HG02970 (cell line): ENCODE results near the gene EGF.

Source experiments
- ATAC-seq: cut with Tn5 transposase; IDR thresholded peaks from one replicate; pipeline ENCODE4 v1.9.1; 2021; ENCODE audit warnings: mild to moderate bottlenecking, moderate library complexity, moderate number of reproducible peaks; ENCODE audit not compliant: unreplicated experiment, low FRiP score

The EGF gene

GRCh38 chr4:109953556-109953955, 40.9 kb downstream of the EGF start:
- no peak for ATAC-seq

- ATAC-seq: no peak
Measured at GRCh38 chr4:109955146-109955545, 42.5 kb downstream of the EGF start.

GRCh38 chr4:109957227-109957626, 44.5 kb downstream of the EGF start:
- ATAC-seq: no peak

GRCh38 chr4:109959195-109959594, 46.5 kb downstream of the EGF start:
- ATAC-seq: no peak

- ATAC-seq: no peak
Measured at GRCh38 chr4:109962401-109962800, 49.7 kb downstream of the EGF start.

- ATAC-seq: no peak
Measured at GRCh38 chr4:109966891-109967481, 54.3 kb downstream of the EGF start.

GRCh38 chr4:109967798-109968520, 55.3 kb downstream of the EGF start:
- ATAC-seq: no peak

- no peak for ATAC-seq
Measured at GRCh38 chr4:109969087-109969486, 56.4 kb downstream of the EGF start.

- ATAC-seq: no peak
Measured at GRCh38 chr4:109969919-109970318, 57.2 kb downstream of the EGF start.

GRCh38 chr4:109972786-109973528, 60.3 kb downstream of the EGF start:
- no peak for ATAC-seq

- ATAC-seq: no peak
Measured at GRCh38 chr4:109973529-109973905, 60.8 kb downstream of the EGF start.

- ATAC-seq: no peak
Measured at GRCh38 chr4:109976189-109976588, 63.5 kb downstream of the EGF start.

- no peak for ATAC-seq
Measured at GRCh38 chr4:109977854-109978501, 65.3 kb downstream of the EGF start.

GRCh38 chr4:109978704-109979454, 66.2 kb downstream of the EGF start:
- no peak for ATAC-seq

GRCh38 chr4:109979920-109980717, 67.4 kb downstream of the EGF start:
- no peak for ATAC-seq

- ATAC-seq: no peak
Measured at GRCh38 chr4:109981936-109982335, 69.3 kb downstream of the EGF start.

- no peak for ATAC-seq
Measured at GRCh38 chr4:109982521-109982920, 69.8 kb downstream of the EGF start.

- ATAC-seq: no peak
Measured at GRCh38 chr4:109985993-109986974, 73.6 kb downstream of the EGF start.

GRCh38 chr4:109989044-109989443, 76.4 kb downstream of the EGF start:
- no peak for ATAC-seq
